Measurements from ENCODE around the gene AOPEP. TPM values are rescaled to one million over a fixed set of nuclear protein-coding genes. Genes with fewer than 3 reads are reported as not detected.

The AOPEP gene
- total RNA-seq, 6 experiments from 2014 or later, result 36.6 to 110 (median 63.3) TPM

GRCh38 chr9:95086564-95086955 is 360.1 kb downstream of the AOPEP start:
- 100% methylated on average over 2 of the region's 8 CpGs for WGBS (ENCODE audit: insufficient coverage, low coverage, low lambda C conversion rate, missing lambda C conversion rate)
- DNase-seq (peak in 1 of 3 donors; percentile 28), ATAC-seq (no peak)
- H3K9me3 ChIP-seq, result no peaks in the 10 kb centered on the region
- intact Hi-C loops (cut with DNase I), result no loop called here
- H3K27ac ChIP-seq, result no peak overlapping the region
- no peaks in the 10 kb centered on the region for H3K27me3 ChIP-seq
- no peak overlapping the region for H3K4me3 ChIP-seq
- H3K4me1 ChIP-seq, result peaks cover 0 to 14% (median 0%) of the 10 kb centered on the region in 4 donors
- TF ChIP-seq, protein P1, sequence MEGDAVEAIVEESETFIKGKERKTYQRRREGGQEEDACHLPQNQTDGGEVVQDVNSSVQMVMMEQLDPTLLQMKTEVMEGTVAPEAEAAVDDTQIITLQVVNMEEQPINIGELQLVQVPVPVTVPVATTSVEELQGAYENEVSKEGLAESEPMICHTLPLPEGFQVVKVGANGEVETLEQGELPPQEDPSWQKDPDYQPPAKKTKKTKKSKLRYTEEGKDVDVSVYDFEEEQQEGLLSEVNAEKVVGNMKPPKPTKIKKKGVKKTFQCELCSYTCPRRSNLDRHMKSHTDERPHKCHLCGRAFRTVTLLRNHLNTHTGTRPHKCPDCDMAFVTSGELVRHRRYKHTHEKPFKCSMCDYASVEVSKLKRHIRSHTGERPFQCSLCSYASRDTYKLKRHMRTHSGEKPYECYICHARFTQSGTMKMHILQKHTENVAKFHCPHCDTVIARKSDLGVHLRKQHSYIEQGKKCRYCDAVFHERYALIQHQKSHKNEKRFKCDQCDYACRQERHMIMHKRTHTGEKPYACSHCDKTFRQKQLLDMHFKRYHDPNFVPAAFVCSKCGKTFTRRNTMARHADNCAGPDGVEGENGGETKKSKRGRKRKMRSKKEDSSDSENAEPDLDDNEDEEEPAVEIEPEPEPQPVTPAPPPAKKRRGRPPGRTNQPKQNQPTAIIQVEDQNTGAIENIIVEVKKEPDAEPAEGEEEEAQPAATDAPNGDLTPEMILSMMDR (IDR thresholded peaks at IDR 0.05), result no peak
- TF ChIP-seq POLR2A (IDR thresholded peaks at IDR 0.05), result no peak
- peaks cover 14 to 50% (median 31%) of the 10 kb centered on the region in 4 donors for H3K36me3 ChIP-seq

DNA sequence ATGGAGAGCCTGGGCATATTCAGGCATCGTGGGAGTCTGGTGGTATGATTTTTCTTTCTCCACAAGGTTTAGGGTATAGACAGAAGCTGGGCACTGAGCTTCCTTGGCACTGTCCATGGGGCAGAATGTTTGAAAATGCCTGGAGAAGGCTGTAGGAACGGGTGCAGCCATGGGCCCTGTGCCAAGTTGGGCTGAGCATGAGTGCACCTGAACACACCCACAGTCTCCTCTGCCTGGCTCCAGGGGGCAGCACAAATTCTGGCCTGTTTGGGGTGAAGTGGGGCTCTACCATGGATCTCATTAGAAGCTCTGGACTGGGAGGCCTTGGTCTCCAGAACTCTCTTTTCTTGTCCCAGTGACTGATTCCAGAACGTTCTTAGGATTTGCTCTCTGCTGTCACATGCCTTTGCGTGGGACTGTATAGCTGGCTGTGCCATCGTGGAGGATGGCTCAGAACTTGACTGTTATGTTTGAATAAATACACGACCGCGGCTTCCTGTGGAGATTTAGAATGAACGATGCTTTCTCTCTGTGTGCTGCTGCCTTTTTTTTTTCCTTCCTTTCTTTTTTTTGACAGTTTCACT is 361.3 kb downstream of the AOPEP start:
- peaks cover 0 to 14% (median 0%) of the 10 kb centered on the region in 4 donors for H3K4me1 ChIP-seq
- no peak overlapping the region for H3K4me3 ChIP-seq
- H3K27me3 ChIP-seq, result no peaks in the 10 kb centered on the region
- peak; percentile 64 to 79 (median 71) for DNase-seq
- intact Hi-C loops (cut with DNase I), result no loop called here
- no peaks in the 10 kb centered on the region for H3K9me3 ChIP-seq
- TF ChIP-seq, protein P1 (IDR thresholded peaks at IDR 0.05), result peak in 2 of 4 donors; percentile 22
- no peak for TF ChIP-seq POLR2A (IDR thresholded peaks at IDR 0.05)
- ATAC-seq, result peak; percentile 1 to 44 (median 25)
- 80% methylated on average over 7 of the region's 9 CpGs for WGBS (ENCODE audit: insufficient coverage, low coverage, low lambda C conversion rate, missing lambda C conversion rate)
- H3K36me3 ChIP-seq, result peaks cover 2 to 38% (median 21%) of the 10 kb centered on the region in 4 donors
- H3K27ac ChIP-seq, result peak overlapping the region in 1 of 3 donors; percentile 31

DNA sequence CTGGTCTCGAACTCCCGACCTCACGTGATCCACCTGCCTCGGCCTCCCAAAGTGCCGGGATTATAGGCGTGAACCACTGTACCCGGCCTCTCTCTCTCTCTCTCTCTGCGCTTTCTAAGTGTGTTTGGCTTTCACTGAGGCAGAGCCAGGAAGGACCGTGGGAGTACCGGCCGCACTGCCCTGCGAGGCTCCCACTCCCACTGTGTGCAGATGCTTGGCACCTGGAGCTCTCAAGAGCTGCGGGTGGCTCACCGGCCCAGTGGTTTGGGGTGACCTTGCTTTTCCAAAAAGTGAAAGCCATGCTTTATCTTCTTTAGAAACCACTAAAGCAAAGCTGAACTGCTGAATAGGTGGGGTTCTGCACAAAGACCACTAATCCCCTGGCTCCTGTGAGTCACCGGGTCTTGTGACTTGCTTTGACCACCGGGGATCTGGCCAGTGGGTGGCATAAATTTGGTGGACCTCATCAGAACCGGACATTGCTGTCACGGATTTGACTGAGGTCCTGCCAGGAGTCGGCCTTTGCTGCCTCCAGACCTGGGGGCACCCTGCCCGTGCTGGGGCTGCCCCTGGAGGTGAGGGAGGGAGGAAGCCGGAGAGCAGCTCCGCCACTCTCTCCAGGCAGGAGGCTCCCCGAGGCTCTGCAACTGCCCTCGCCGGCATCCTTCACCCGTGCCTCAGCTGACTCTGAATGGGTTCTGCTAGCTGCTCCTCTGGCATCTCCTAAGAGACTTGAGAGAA is 362.1 kb downstream of the AOPEP start:
- TF ChIP-seq POLR2A (IDR thresholded peaks at IDR 0.05), result no peak
- TF ChIP-seq, protein P1 (IDR thresholded peaks at IDR 0.05), result no peak
- Histone ChIP-seq H3K36me3 (peaks cover 0 to 32% (median 17%) of the 10 kb centered on the region in 4 donors), H3K4me1 (peaks cover 0 to 14% (median 0%) of the 10 kb centered on the region in 4 donors), H3K4me3 (no peak overlapping the region), H3K9me3 (no peaks in the 10 kb centered on the region), H3K27me3 (no peaks in the 10 kb centered on the region), H3K27ac (peak overlapping the region in 1 of 3 donors; percentile 18)
- peak in 2 of 3 donors; percentile 43 to 53 for DNase-seq
- no peak for ATAC-seq
- 85% methylated on average over 9 of the region's 26 CpGs for WGBS (ENCODE audit: insufficient coverage, low coverage, low lambda C conversion rate, missing lambda C conversion rate)
- intact Hi-C loops (cut with DNase I), result no loop called here

- DNase-seq (peak in 2 of 3 donors; percentile 51 to 56), ATAC-seq (peak in 1 of 4 donors; percentile 9)
- no peaks in the 10 kb centered on the region for H3K9me3 ChIP-seq
These were observed 362.9 kb downstream of the AOPEP start for GRCh38 chr9:95089257-95090022.

More at GRCh38 chr9:95089257-95090022, 362.9 kb downstream of the AOPEP start:
- intact Hi-C loops (cut with DNase I), result no loop called here
- Histone ChIP-seq H3K27ac (peak overlapping the region in 1 of 3 donors; percentile 35), H3K27me3 (no peaks in the 10 kb centered on the region), H3K4me1 (peaks cover 0 to 14% (median 0%) of the 10 kb centered on the region in 4 donors), H3K4me3 (no peak overlapping the region), H3K36me3 (peaks cover 0 to 26% (median 12%) of the 10 kb centered on the region in 4 donors)
- WGBS (ENCODE audit: insufficient coverage, low coverage, low lambda C conversion rate, missing lambda C conversion rate), result 70% methylated on average over 3 of the region's 16 CpGs
- TF ChIP-seq POLR2A (IDR thresholded peaks at IDR 0.05), result no peak
- TF ChIP-seq, protein P1 (IDR thresholded peaks at IDR 0.05), result no peak
